Measurements from ENCODE around the gene PPIE. TPM values are rescaled to one million over a fixed set of nuclear protein-coding genes. Genes with fewer than 3 reads are reported as not detected.

PPIE gene
- total and polyA plus RNA-seq, 7 experiments from 2014 or later, result 52.3 to 119 (median 72.7) TPM

DNA sequence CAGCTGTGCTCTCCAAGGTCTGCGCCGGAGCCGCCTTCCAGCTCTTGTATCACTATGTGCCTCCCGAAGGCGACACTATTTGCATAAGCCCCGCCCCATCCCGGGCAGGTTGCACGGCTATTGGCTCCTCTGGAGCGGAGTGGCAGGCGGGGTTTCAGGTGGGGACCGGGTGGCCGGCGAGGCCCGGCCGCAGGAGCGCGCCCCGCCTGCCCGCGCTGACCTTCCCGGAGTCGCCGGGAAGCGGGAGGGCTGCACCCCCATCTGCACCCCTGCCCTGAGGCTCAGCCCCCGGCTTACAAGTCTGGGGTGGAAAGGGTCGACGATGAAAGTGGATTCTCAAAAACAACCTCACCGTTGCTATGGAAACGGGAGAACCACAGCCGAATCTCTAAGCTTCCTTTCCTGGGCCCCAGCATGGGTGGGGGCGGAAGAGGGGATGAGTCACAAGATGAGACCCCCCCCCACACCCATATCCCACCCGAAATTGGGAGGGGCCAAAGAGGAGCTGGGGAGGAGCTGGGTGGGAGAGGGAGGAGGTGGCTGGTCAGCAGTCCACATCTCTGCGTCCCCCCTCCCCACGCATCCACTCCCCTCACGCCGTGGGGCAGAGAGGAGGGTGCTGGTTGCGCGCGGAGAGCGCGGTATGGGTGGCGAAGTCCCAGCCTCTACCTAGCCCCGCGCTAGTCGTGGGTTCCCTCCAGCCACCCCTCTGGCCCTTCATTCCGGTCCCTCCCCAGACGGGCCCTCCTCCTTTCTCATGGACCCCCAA is 47.1 kb upstream of the PPIE start, which contains the start of gene HPCAL4:
TSS of gene HPCAL4 (minus strand) at position 51 of the 769 bp plus-strand sequence. CDS start 6,830 bp downstream, outside the sequence.
- POLR2A ChIA-PET, result interaction anchor here (0.6 to 6.2 kb wide), 10 partner anchors 9 to 474 kb away, joined by 3 to 76 read pairs (median 3); partner anchors contain the start of genes NT5C1A and PPIE
- Mint-ChIP-seq H3K27ac (peak within 1 kb of the TSS; percentile 60 to 93 (median 84)), H3K4me1 (peaks cover 22 to 48% (median 28%) of the 10 kb centered on the region in 7 donors), H3K36me3 (no peaks in the 10 kb centered on the region), H3K9me3 (no peaks in the 10 kb centered on the region), H3K4me3 (peak within 1 kb of the TSS; percentile 71 to 90 (median 86)), H3K27me3 (peaks cover 0 to 64% (median 13%) of the 10 kb centered on the region in 5 donors)
- Histone ChIP-seq H3K4me3 (ENCODE audit: low read length) (peak within 1 kb of the TSS; percentile 89), H3K4me1 (ENCODE audit: control insufficient read depth in 2 of 2, insufficient read depth in 2 of 2, low read length in 2 of 2) (peaks cover 21 to 36% of the 10 kb centered on the region in 2 donors), H3K27ac (ENCODE audit: low read depth, low read length) (peak within 1 kb of the TSS; percentile 69), H3K9me3 (ENCODE audit: control insufficient read depth in 2 of 3, low read length in 3 of 3) (no peaks in the 10 kb centered on the region), H3K27me3 (ENCODE audit: control insufficient read depth in 2 of 2, insufficient read depth in 2 of 2, low read length in 2 of 2) (no peaks in the 10 kb centered on the region), H3K36me3 (ENCODE audit: control insufficient read depth in 2 of 3, insufficient read depth in 3 of 3, low read length in 3 of 3) (no peaks in the 10 kb centered on the region)
- peak; percentile 93 for ATAC-seq
- CTCF ChIA-PET, result interaction anchor here (0.5 to 2.5 kb wide), 5 partner anchors 12 to 1233 kb away, joined by 3 to 19 read pairs (median 4); partner anchors contain the start of gene NT5C1A
- intact Hi-C loops (cut with micrococcal nuclease), result loop anchor here (1.0 to 5.0 kb wide), 10 partner anchors 7 to 841 kb away; partner anchors contain the start of genes PPIE (in 2 of the 2), CAP1 (in 1 of the 2), MYCBP (in 1 of the 2) and MYCL (in 1 of the 2)
- DNase-seq, result peak; percentile 79 to 93 (median 88)

DNA sequence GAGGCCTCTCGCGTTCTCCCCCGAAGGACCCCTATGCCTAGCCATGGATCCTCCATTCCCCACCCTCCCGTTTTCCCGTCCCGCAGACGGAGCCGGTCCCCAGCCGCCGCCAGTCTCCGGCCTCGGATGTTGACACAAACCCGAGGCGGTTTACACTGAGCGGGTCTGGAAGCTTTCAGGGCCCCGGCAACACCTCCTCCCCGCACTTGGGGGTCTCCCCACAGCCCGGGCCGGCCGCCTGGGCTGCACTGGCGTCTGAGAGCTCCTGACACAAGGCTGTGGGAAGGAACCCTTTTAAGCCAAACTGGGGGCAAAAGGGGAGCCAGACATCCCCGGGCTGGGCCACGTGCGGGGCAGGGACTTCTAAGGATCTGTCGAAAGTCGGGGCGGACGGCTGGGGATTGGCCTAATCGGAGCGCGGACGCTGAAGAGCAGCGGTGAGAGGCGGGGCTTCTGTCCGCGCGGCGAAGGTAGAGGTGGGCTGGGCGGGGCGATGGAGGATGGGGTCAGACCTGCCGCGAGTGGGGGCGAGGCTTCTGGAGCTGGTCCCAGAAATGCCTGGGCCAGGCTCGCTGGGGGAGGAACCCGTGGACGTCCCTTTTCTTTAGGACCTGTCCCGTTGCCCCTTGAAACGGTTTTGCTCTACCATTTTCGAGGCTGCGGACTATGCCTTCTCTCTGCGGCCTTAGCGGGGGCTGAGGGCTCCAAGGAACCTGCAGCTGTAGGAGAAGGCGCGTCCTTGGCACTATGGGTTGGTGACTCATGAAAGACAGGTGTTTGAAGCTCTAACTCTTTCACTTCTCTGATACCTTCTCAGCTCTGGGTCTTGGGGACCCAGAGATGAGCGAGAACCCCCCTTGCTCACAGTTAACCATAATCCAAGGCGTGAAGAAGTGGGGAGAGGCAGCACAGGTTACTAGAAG is 46.3 kb upstream of the PPIE start:
- ATAC-seq (no peak), DNase-seq (peak in 4 of 9 donors; percentile 18 to 43 (median 26))
- H3K36me3 ChIP-seq (ENCODE audit: control insufficient read depth in 2 of 3, insufficient read depth in 3 of 3, low read length in 3 of 3), result no peaks in the 10 kb centered on the region
- peaks cover 21 to 36% of the 10 kb centered on the region in 2 donors for H3K4me1 ChIP-seq (ENCODE audit: control insufficient read depth in 2 of 2, insufficient read depth in 2 of 2, low read length in 2 of 2)
- POLR2A ChIA-PET, result interaction anchor here (0.5 to 6.2 kb wide), 14 partner anchors 10 to 821 kb away, joined by 3 to 76 read pairs (median 3); partner anchors contain the start of genes NT5C1A and PPIE
- H3K27me3 ChIP-seq (ENCODE audit: control insufficient read depth in 2 of 2, insufficient read depth in 2 of 2, low read length in 2 of 2), result no peaks in the 10 kb centered on the region
- H3K27ac ChIP-seq (ENCODE audit: low read depth, low read length), result peak overlapping the region; percentile 69
- peak overlapping the region; percentile 71 to 90 (median 86) for H3K4me3 Mint-ChIP-seq
- peaks cover 22 to 48% (median 28%) of the 10 kb centered on the region in 7 donors for H3K4me1 Mint-ChIP-seq
- H3K9me3 Mint-ChIP-seq, result no peaks in the 10 kb centered on the region
- H3K27ac Mint-ChIP-seq, result peak overlapping the region; percentile 60 to 93 (median 83)
- CTCF ChIA-PET, result interaction anchor here (1.0 to 2.5 kb wide), 4 partner anchors 13 to 88 kb away, joined by 3 to 19 read pairs (median 4); partner anchors contain the start of gene NT5C1A
- H3K36me3 Mint-ChIP-seq, result no peaks in the 10 kb centered on the region
- no peaks in the 10 kb centered on the region for H3K9me3 ChIP-seq (ENCODE audit: control insufficient read depth in 2 of 3, low read length in 3 of 3)
- H3K27me3 Mint-ChIP-seq, result peaks cover 0 to 70% (median 11%) of the 10 kb centered on the region in 5 donors
- intact Hi-C loops (cut with micrococcal nuclease), result loop anchor here (1.0 to 5.0 kb wide), 4 partner anchors 8 to 840 kb away; partner anchors contain the start of genes MYCBP (in 1 of the 2), MYCL (in 1 of the 2) and ZNF684 (in 1 of the 2)
- peak overlapping the region; percentile 89 for H3K4me3 ChIP-seq (ENCODE audit: low read length)

DNA sequence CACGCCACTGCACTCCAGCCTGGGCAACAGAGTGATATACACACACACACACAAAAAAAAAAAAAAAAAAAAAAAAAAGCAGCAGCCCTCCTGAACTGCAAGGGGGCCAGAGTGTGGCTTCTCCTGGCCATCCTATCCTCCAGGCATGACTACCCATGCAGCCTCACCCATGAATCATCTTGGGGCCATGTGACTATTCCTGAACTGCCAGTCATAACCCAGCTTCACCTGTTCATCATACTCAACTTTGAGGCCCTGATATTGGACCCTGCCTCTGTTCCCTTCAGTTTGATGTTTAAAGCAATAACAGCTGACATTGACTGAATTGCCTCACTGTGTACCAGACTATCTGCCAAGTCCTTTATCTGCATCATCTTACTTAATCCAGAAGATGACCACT is 44.7 kb upstream of the PPIE start:
- peaks cover 0 to 74% (median 2%) of the 10 kb centered on the region in 5 donors for H3K27me3 Mint-ChIP-seq
- H3K9me3 ChIP-seq (ENCODE audit: control insufficient read depth in 2 of 3, low read length in 3 of 3), result no peaks in the 10 kb centered on the region
- no peaks in the 10 kb centered on the region for H3K27me3 ChIP-seq (ENCODE audit: control insufficient read depth in 2 of 2, insufficient read depth in 2 of 2, low read length in 2 of 2)
- ATAC-seq (no peak), DNase-seq (no peak)
- intact Hi-C loops (cut with micrococcal nuclease), result loop anchor here (5.0 kb wide), 3 partner anchors 208 to 838 kb away; partner anchors contain the start of genes MYCBP (in 1 of the 2), MYCL (in 1 of the 2) and ZNF684 (in 1 of the 2)
- no peaks in the 10 kb centered on the region for H3K36me3 Mint-ChIP-seq
- H3K27ac Mint-ChIP-seq, result peak overlapping the region in 3 of 9 donors; percentile 3 to 66 (median 51)
- H3K36me3 ChIP-seq (ENCODE audit: control insufficient read depth in 2 of 3, insufficient read depth in 3 of 3, low read length in 3 of 3), result no peaks in the 10 kb centered on the region
- H3K4me1 ChIP-seq (ENCODE audit: control insufficient read depth in 2 of 2, insufficient read depth in 2 of 2, low read length in 2 of 2), result peaks cover 21 to 32% of the 10 kb centered on the region in 2 donors
- H3K4me3 ChIP-seq (ENCODE audit: low read length), result no peak overlapping the region
- no peak overlapping the region for H3K27ac ChIP-seq (ENCODE audit: low read depth, low read length)
- H3K9me3 Mint-ChIP-seq, result no peaks in the 10 kb centered on the region
- H3K4me1 Mint-ChIP-seq, result peaks cover 18 to 42% (median 22%) of the 10 kb centered on the region in 7 donors
- peak overlapping the region in 1 of 10 donors; percentile 29 for H3K4me3 Mint-ChIP-seq
- POLR2A ChIA-PET, result interaction anchor here (1.1 to 6.2 kb wide), 2 partner anchors 13 to 45 kb away, joined by 3 to 76 read pairs; no protein-coding TSS in a partner anchor
- CTCF ChIA-PET, result no interaction called here

DNA sequence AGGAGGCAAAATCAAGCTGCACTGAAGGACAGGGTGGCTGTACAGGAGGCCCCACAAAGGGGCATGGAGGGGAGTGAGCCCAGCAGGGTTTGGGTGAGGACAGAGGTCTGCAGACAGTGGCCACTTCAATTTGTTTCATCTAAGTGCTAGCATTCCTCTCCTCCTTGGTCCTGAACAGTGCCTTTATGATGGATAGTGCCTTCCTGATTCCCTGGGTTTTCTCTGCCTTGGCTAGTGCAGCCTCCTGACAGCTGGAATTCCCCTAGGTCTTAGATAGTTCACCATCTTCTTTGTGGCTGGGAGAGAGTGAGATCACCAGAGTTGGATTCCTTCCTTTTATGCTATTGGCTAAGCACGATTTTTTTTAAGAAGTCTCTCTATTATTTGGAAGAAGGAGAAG is 43.7 kb upstream of the PPIE start:
- peak overlapping the region in 3 of 9 donors; percentile 24 to 66 (median 51) for H3K27ac Mint-ChIP-seq
- no peaks in the 10 kb centered on the region for H3K36me3 ChIP-seq (ENCODE audit: control insufficient read depth in 2 of 3, insufficient read depth in 3 of 3, low read length in 3 of 3)
- no peak for ATAC-seq
- no peaks in the 10 kb centered on the region for H3K9me3 ChIP-seq (ENCODE audit: control insufficient read depth in 2 of 3, low read length in 3 of 3)
- ChIA-PET POLR2A (interaction anchor here (0.9 to 6.2 kb wide), 2 partner anchors 14 to 23 kb away, joined by 5 to 76 read pairs; partner anchors contain the start of gene NT5C1A), CTCF (no interaction called here)
- H3K27ac ChIP-seq (ENCODE audit: low read depth, low read length), result no peak overlapping the region
- H3K4me1 ChIP-seq (ENCODE audit: control insufficient read depth in 2 of 2, insufficient read depth in 2 of 2, low read length in 2 of 2), result peaks cover 19 to 27% of the 10 kb centered on the region in 2 donors
- no peak overlapping the region for H3K4me3 ChIP-seq (ENCODE audit: low read length)
- no peak overlapping the region for H3K4me3 Mint-ChIP-seq
- H3K27me3 Mint-ChIP-seq, result peaks cover 0 to 69% (median 7%) of the 10 kb centered on the region in 5 donors
- DNase-seq, result no peak
- peaks cover 15 to 35% (median 20%) of the 10 kb centered on the region in 7 donors for H3K4me1 Mint-ChIP-seq
- H3K27me3 ChIP-seq (ENCODE audit: control insufficient read depth in 2 of 2, insufficient read depth in 2 of 2, low read length in 2 of 2), result no peaks in the 10 kb centered on the region
- H3K36me3 Mint-ChIP-seq, result no peaks in the 10 kb centered on the region
- H3K9me3 Mint-ChIP-seq, result no peaks in the 10 kb centered on the region
- intact Hi-C loops (cut with micrococcal nuclease), result no loop called here

DNA sequence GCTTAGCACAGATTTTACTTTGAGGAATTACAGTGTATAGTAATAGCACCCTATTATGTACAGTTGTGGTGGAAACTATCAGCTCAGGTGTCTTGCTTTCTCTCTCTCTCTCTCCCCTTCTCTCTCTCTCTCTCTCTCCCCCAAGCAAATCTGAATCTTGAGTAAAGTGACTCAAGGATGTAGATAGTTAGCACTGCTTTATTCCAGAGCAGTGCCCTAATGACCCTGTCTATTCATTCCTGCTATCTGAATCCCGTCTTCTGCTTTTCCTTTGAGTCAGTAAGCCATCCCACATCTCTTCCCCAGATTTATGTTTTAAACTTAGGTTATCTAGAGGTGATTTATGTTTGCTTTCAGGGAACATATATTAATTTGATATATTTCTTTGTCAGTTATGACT is 42.2 kb upstream of the PPIE start:
- Mint-ChIP-seq H3K9me3 (no peaks in the 10 kb centered on the region), H3K27me3 (peaks cover 0 to 66% (median 10%) of the 10 kb centered on the region in 5 donors), H3K4me1 (peaks cover 5 to 23% (median 8%) of the 10 kb centered on the region in 7 donors), H3K36me3 (no peaks in the 10 kb centered on the region), H3K27ac (peak overlapping the region in 1 of 9 donors; percentile 2), H3K4me3 (no peak overlapping the region)
- ChIA-PET POLR2A (no interaction called here), CTCF (no interaction called here)
- no peaks in the 10 kb centered on the region for H3K9me3 ChIP-seq (ENCODE audit: control insufficient read depth in 2 of 3, low read length in 3 of 3)
- ATAC-seq (no peak), DNase-seq (no peak)
- H3K27ac ChIP-seq (ENCODE audit: low read depth, low read length), result no peak overlapping the region
- H3K27me3 ChIP-seq (ENCODE audit: control insufficient read depth in 2 of 2, insufficient read depth in 2 of 2, low read length in 2 of 2), result no peaks in the 10 kb centered on the region
- no peak overlapping the region for H3K4me3 ChIP-seq (ENCODE audit: low read length)
- no peaks in the 10 kb centered on the region for H3K36me3 ChIP-seq (ENCODE audit: control insufficient read depth in 2 of 3, insufficient read depth in 3 of 3, low read length in 3 of 3)
- H3K4me1 ChIP-seq (ENCODE audit: control insufficient read depth in 2 of 2, insufficient read depth in 2 of 2, low read length in 2 of 2), result peaks cover 8 to 16% of the 10 kb centered on the region in 2 donors
- intact Hi-C loops (cut with micrococcal nuclease), result no loop called here
